GM12801 (cell line): ENCODE results near the gene RFX7.

Source experiments
- TF ChIP-seq, protein P1 (sequence below): IDR thresholded peaks from one replicate; pipeline ENCODE4 v1.5.1; 2011; ENCODE audit warnings: control low read depth; ENCODE audit not compliant: insufficient read length; ENCODE audit errors: extremely low read depth

RFX7 gene

DNA sequence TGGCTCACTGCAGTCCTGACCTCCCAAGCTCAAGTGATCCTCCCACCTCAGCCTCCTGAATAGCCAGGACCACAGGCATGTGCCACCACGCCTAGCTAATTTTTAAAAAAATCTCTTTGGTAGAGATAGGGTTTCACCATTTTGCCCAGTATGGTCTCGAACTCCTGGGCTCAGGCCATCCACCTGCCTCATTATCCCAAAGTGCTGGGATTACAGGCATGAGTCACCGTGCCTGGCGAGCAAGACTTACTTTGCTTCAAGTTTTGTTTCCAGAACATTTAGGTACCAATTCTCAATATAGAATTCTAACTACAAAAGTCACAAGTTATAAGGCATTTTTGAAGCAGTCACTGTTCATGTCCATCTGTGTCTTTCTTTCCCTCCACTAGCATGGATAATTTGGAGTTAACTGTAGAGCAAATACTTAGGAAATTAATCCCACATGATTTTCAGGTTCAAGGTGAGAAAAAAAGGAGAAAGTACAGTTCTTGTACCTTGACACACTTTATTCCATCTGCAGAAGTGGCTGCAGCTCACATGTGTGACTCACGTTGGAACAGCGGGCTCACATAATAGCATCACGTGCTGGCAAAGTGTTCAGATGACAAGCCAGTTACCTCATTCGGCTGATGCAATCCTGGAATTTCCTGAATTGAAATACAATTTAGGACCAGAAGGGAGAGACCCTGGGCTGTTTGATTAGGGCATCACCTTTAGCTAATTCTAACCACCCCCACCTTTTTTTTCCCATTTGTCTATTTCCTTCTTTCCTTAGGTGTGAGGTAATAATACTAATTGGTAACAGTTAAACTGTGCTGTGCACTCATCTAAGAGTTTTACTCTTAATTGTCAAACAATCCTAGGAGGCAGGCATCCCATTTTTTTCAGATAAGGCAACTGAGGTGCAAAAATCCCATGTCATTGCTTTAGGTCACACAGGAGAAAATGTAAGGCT, 203.3 kb downstream of the RFX7 start:
- TF ChIP-seq, protein P1, sequence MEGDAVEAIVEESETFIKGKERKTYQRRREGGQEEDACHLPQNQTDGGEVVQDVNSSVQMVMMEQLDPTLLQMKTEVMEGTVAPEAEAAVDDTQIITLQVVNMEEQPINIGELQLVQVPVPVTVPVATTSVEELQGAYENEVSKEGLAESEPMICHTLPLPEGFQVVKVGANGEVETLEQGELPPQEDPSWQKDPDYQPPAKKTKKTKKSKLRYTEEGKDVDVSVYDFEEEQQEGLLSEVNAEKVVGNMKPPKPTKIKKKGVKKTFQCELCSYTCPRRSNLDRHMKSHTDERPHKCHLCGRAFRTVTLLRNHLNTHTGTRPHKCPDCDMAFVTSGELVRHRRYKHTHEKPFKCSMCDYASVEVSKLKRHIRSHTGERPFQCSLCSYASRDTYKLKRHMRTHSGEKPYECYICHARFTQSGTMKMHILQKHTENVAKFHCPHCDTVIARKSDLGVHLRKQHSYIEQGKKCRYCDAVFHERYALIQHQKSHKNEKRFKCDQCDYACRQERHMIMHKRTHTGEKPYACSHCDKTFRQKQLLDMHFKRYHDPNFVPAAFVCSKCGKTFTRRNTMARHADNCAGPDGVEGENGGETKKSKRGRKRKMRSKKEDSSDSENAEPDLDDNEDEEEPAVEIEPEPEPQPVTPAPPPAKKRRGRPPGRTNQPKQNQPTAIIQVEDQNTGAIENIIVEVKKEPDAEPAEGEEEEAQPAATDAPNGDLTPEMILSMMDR = no peak

DNA sequence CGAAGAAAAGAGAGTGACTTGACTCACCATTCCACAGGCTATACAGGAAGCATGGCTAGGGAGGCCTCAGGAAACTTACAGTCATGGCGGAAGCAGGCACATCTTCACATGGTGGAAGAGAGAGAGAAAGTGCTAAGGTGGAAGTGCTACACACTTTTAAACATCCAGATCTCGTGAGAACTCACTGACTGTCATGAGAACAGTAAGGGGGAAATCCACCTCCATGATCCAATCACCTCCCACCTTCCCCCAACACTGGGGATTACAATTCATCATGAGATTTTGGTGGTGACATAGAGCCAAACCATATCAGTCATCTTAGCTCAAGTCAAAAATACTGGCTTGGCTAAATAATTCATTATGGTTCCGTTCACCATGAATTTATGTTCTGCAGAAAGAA, 205.0 kb downstream of the RFX7 start:
- TF ChIP-seq, protein P1 = no peak

DNA sequence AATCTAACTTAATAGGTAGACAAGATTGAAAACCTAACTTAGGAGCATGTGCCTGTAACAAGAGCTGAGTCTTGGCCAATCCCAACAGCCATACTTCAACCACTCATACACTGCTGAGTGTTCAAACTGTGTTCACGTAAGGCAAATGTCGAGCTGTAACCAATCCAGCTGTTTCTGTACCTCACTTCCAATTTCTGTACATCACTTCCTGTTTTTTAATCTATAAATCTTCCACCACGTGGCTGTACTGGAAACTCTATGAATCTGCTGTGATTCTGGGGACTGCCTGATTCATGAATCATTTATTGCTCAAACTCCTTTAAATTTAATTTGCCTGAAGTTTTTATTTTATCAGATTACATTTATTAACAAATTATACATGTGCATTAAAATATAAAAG, 205.7 kb downstream of the RFX7 start:
- TF ChIP-seq, protein P1 = no peak
